Inferior parietal cortex (tissue), 1 donor: ENCODE measurements around the gene SLC6A2.
"Not testable (repeated sequence)": the region's sequence is repeated elsewhere in the genome, so short reads cannot be mapped to it uniquely, and the experiment has no call there.

Source experiments
- DNase-seq: peaks from one replicate; pipeline ENCODE4 v3.0.0-alpha.2; 2016; ENCODE audit errors: extremely low spot score

The SLC6A2 gene

DNA sequence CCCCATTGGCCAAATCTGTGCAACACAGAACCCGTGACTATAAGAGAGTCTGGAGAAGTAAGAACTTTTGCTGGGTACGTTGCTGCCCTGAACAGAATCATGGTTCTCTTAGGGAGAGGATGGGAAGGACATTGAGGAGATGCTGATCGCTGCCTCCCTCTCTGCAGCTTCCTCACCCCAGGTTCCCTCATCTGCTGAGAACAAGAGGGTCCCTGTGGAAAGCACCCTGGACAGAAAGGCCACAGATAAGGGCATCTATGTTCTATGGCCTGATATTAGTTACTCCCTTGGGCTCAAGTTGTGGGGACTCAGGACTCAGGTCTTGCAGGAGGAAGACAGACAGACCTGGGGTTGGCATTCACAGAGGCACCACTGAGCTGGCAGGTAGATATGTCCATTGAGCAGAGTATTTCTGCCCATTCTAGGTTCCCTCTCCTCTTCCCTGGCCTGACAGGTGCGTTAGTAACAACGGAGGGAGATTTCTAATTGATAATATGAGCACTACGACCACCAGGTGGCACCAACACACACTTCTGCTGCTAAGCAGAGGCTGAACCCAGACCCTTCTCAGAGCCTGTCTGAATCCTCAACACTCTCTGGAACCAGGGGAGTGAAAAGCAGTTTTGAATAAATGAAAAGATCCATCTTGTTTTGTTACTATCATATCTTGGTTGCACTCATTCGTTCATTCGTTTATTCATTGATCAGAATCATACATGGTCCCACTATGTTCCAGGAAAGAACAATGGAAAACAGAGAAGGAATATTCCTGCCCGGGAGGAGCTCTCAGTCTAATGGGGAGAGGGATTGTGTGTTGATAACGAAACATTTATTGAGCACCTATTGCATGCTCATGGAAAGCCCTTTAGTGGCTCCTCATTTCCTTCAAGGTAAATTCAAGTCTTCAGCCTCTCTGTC is 56.4 kb downstream of the SLC6A2 start:
- peak; percentile 78 for DNase-seq

DNA sequence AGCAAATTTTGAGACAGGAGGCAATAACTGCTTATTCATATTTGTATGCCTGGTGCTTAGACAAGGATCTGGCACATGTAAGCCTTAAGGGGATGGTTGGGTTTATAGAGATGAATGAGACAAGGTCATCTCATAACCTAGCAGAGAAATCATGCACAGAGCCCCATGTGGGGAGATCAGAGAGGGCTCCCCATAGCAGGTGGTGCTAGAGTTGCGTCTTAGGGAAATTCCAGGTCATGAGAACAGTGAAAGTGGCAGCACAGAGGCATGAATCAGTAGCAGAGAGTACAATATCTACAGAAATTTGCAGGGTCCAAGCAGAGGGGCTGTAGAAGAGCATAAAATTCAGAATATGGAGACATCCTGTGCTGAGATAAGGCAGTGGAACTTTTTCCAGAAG is 57.3 kb downstream of the SLC6A2 start:
- no peak for DNase-seq

DNA sequence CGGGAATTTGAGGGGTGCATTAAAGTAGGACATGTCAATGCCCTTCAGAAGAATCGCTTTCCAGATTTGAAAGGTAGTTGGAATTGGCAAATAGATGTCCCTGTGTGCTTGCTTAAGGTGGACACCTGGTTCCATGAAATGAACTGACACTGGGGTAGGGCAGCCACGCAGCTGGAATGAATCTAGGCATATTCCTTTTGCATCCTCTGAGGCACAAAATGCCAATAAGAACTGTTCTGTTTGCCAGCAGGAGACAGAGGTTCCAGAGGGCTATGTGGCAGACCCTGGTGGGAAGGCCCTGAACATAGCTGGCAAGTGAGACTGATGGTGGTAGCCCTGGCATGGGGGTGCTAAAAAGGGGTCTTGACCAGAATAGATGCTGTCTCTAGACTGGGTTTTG is 61.5 kb downstream of the SLC6A2 start:
- DNase-seq, result no peak

DNA sequence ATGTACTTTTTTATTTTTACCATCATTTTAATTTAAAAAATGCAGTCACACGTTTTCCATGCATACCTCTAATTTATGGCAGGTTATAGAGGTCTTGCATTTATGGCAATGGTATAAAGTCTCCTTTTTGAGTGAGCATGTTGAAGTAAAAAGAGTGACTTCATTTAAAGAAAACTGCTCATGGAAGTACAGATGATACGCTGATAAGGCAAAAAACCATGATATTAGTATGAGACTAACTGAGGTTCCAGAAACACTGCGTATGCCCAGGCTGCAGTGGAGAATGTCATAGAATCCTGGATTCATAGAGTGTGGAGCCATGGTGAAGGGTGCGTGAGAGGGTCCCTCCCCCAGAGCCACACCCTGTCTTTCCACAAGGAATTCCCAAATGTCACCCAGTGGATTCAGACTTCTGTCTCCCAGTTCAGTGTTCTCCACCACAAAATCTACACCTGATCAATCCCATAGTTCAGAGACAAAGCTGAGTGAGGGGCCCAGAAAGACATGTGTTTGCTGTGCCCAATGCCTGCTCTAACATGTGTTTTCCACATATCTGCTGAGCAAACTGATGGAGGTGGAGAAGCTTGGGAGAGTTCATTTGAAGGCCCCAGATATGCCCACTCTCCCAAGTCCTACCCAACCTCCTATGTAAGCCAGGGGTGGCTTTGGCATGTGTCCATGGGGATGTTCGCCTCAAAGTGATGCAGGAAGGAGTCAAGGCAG is 69.4 kb downstream of the SLC6A2 start:
- no peak for DNase-seq

DNA sequence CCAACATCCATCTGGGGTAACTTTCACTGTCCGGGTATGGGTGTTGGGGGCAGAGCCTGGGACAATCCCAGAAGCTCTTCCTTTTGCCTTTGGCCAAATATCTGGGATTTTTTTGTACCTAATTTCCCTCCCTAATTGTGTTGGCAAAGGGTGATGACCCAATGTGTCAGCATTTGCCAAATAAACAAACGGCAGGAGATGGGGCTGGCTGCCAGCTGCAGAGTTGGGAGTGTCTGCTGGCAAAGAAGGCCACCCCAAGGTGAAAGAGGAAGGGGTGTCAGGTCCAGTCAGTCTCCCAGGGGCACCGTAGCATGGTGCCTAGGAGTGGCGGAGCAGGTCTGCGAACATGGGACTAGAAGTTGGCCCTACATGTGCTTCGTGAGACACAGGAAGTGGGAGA is 73.0 kb downstream of the SLC6A2 start:
- DNase-seq, result no peak

DNA sequence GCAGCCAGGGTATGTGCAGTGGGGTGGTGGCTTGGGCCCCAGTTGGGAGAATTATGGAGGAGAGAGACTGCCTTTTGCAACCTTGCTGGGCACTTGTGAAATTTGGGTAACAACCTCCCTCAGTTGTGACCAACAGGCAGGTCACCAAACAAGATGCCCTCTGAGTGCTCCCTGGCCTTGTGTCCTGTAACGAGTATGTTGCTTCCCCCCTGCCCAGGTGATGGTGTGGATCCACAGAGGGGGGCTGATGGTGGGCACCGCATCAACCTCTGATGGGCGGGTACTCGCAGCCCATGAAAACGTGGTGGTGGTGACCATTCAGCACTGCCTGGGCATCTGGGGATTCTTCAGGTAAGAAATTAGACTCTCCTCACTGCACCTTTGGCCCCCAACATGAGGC is 74.3 kb downstream of the SLC6A2 start:
- no peak for DNase-seq

DNA sequence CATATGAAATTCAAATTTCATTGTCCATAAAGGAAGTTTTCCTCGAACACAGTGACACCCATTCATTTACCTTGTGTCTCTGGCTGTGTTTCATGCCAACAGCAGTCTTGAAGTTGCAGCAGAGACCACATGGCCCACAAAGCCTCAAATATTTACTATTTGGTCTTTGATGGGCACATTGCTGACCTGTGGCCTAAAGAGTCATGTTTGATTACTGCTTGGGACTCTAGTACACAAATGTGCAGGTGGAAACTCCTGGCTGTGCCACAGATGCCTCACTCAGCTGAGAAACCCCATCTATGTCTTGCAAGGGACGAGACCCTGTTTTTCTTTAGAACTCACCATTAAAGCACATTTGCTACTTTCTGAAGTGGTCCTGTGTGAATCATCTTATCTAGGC is 76.7 kb downstream of the SLC6A2 start:
- no peak for DNase-seq

DNA sequence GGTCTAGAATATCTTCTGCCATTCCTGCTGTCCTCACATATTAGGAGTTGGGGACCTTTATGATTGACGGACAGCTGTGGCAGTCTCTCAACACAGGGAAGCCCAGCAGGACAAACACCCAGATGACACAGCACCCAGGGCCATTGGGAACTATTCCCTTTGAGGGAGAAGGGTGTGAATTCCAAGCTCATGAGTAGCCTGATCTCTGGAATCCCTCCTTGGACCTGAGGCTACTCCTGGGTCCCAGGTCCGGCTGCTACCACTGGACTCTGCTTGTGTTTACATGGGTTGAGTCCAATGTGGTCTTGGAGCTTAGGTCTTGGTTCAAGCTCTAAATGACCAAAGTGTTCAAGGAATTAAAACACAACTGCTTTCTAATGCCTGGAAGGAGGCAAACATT is 78.9 kb downstream of the SLC6A2 start:
- no peak for DNase-seq

DNA sequence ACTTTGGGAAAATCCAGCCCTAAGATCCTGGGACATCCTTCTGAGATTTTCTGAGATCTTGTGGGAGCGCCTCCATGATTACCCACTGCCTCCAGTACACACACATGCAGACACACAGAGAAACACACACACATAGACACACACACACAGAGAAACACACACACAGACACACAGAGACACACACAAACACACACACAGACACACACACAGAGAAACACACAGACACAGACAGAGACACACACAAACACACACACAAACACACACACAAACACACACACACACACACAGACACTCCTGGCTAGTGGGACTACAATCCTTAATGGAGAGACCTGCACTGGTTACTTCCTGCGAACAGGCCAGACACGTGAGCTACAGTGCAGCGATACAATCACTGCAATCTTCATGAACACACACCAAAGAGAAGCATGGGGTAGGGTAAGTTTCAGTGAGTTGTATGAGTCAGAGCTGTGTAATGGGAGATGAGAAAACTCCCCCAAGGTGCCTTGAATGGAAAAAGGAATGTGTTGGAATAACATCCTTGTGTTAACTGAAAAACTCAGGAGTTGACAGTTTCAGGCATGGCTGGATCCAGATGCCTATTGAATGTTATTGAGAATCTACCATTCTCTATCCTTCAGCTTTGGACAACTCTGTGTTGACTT is 79.5 kb downstream of the SLC6A2 start:
- DNase-seq, result no peak

DNA sequence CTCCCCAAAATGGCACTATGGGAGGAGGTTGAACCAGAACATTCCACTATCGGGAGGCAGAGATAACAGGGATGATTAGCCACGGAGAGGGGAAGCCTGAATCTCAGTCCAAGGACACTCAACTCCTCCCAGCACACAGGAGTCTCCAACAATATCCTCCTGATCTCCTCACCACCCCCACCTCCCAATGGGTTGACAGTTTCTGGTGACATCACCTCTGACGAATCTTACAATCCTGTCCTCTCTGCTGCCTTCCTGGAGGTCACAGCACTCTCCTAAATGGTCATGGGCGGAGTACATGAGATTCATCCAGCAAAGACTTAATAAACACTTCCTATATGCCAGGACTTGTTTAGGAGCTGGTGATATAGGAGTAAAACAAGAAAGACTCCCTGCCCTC is 80.9 kb downstream of the SLC6A2 start:
- no peak for DNase-seq

DNA sequence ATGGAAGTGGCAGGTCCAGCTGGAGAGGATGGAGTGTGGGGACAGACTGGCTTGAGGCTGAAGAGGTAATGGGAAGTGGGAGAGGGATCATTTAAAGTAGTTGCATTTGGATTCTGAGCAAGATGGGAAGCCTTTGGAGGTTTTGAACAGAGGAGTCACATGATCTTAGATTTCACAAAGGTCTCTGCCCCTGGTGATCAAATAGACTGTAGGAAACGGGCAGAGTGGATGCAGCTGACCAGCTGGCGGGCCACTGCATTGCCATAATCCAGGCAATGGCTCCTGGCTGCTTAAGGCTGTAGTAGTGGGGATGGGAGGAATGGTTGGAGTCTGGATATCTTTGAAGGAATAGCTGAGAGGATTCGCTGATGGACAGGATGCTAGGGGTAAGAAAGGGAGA is 81.5 kb downstream of the SLC6A2 start:
- no peak for DNase-seq

DNA sequence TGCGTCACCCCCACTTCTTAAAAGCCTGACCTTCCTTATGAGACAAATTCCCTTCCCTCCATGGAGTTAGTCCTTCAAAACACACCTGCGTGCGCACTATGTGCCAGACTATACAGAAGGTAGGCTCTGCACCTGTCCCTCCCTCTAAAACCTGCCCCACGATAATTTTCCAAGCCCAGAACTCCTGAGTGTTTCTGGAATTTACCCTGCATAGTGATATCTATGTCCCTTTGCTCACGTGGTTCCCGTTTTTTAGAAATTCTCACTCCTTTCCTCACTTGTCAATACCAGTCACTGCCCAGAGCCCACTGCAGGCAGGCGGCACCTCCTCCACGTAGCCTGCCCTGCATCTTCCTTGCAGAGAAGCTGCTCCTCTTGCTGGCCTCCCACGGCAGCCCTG is 82.2 kb downstream of the SLC6A2 start:
- no peak for DNase-seq

DNA sequence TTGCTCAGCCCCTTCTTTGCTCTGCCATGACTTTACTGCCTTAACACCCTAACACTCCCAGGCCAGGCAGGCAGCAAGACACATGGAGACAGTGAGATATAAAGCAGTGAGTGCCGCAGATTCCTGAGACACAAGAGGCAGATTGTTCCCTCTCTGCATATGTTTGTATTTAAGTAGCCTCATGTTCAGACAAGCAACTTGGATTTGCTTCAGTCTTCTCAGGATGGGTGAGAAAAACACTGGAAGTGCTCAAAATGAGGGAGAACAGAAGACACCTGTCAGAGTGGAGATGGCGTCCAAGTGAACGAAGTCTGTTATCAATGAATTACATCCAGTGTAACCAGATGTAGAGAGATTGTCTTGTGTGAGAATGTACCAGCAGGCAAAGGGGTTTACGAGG is 90.3 kb downstream of the SLC6A2 start:
- no peak for DNase-seq

DNA sequence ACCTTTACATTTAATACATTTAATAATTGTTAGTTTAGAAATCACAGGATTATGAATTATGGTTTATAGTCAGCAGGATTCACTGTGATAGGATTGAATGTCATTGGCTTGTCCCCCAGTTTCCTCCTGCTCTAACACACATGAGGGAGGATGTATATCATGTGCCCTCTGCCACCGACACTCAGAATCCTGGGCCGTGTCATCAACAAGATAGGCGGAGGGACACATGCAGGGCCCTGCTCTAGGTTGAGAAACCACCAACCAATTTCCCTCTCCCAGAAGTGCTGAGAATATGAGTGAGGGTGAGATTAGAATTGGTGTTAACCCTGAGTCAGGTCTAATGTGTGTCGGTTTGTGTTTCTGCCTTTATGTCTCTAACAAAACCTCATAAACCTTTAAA is 92.0 kb downstream of the SLC6A2 start:
- DNase-seq, result no peak

DNA sequence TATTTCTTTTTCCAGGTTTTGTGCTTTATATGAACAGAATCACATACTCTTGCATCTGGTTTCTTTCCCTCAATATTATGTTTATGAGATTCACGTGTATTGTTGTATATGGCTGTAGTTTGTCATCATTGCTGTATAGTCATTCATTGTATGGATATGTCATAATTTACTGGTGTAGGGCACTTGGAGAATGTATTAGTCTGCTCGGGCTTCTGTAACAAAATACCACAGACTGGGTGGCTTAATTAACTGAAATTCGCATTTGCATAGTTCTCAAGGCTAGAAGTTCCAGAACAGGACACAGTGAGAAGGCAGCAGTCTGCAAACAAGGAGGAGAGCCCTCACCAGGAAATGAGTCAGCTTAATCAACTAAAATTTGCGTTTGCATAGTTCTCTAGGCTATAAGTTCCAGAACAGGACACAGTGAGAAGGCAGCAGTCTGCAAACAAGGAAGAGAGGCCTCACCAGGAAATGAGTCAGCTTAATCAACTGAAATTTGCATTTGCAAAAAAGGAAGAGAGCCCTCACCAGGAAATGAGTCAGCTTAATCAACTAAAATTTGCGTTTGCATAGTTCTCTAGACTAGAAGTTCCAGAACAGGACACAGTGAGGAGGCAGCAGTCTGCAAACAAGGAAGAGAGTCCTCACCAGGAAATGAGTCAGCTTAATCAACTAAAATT is 96.8 kb downstream of the SLC6A2 start:
- not testable (repeated sequence) for DNase-seq

DNA sequence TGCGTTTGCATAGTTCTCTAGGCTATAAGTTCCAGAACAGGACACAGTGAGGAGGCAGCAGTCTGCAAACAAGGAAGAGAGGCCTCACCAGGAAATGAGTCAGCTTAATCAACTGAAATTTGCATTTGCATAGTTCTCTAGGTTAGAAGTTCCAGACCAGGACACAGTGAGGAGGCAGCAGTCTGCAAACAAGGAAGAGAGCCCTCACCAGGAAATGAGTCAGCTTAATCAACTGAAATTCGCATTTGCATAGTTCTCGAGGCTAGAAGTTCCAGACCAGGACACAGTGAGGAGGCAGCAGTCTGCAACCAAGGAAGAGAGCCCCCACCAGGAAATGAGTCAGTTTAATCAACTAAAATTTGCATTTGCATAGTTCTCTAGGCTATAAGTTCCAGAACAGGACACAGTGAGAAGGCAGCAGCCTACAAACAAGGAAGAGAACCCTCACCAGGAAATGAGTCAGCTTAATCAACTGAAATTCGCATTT is 97.4 kb downstream of the SLC6A2 start:
- DNase-seq, result not testable (repeated sequence)
